Endometrial microvascular endothelial cells (primary cell): ENCODE measurements around the gene SUPT3H. TPM values are rescaled to one million over a fixed set of nuclear protein-coding genes. Genes with fewer than 3 reads are reported as not detected.
"Not testable (repeated sequence)": the region's sequence is repeated elsewhere in the genome, so short reads cannot be mapped to it uniquely, and the experiment has no call there.

Experiments used
- in situ Hi-C: cut with HindIII; loops from 2 replicates; pipeline ENCODE4 v1.10.0; 2017; ENCODE audit warnings: low sequenced_read_pairs, low pct_unique_long_range_greater_than_20kb; ENCODE audit errors: inconsistent ontology term
- total RNA-seq: library from RNA; depleted of rRNA; stranded (reverse); fragments of >200 nt; gene quantifications from one replicate; pipeline ENCODE4 v1.2.3, GENCODE V29; 2015; ENCODE audit errors: inconsistent ontology term

Gene SUPT3H
- total RNA-seq, 1 donor from 2014 or later, result 6.6 TPM

GRCh38 chr6:45350186-45350710, 27.5 kb downstream of the SUPT3H start:
- in situ Hi-C loops, result no loop called here

GRCh38 chr6:45344900-45345299, 32.8 kb downstream of the SUPT3H start:
- in situ Hi-C loops, result no loop called here

DNA sequence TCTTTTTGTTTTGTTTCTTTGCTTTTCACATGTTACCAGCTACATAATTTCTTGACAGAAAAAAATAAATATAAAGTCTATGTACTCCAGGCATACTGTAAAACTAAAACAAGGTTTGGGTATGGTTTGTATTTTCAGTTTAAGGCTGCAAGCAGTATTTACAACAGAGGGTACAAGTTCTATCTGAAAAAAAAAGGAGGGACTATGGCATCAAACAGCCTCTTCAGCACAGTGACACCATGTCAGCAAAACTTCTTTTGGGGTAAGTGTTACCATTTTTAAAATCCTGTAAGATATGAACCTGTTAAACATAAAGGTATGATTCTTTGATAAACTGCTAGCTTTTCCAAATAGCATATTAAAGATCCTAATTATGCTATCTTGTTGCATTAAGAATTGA, 49.2 kb downstream of the SUPT3H start:
- in situ Hi-C loops, result no loop called here

DNA sequence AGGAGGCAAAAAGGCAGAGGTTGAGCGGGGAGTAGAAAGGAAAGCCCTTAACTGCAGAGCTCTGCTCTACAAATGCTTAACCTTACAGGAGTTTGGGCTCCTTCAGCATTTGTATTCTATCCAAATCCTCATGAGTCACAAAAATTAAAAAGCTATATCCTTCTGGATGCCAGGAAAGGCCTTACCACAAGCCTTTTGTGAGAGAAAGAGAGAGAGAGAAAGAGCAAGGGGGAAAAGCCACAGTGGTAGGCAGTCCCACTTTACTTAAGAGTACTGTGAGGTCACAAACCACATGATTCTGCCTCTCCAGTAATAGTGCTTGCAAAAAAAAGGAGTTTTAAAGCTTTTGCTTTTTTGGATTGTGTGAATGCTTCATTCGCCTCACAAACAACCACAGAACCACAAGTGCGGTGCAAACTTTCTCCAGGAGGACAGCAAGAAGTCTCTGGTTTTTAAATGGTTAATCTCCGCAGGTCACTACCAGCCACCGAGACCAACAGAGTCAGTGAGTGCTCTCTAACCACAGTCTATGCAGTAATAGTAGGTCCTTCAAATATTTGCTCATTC, 49.7 kb downstream of the SUPT3H start, which contains the start of gene RUNX2:
Gene RUNX2 (plus strand): TSS at position 375 of the 567 bp plus-strand sequence. CDS start 397 bp downstream, outside the sequence.
- in situ Hi-C loops, result no loop called here

- in situ Hi-C loops, result no loop called here
Observed at GRCh38 chr6:45326698-45327417, 50.9 kb downstream of the SUPT3H start.

- in situ Hi-C loops, result no loop called here
Observed at GRCh38 chr6:45323656-45324224, 54.0 kb downstream of the SUPT3H start.

DNA sequence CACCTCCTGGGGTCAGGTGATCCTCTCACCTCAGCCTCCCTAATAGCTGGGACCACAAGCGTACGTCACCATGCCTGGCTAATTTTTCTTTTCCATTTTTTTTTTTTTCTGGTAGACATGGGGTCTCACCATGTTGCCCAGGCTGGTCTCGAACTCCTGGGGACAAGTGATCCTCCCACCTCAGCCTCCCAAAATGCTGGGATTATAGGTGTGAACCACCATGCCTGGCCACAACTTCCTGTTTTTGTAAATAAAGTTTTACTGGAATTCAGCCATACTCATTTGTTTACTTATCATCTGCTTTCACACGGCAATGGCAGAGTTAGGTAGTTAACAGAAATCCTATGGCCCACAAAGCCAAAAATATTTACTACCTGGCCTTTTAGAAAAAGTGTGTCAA, 57.4 kb downstream of the SUPT3H start:
- in situ Hi-C loops, result no loop called here

- in situ Hi-C loops, result no loop called here
Observed at GRCh38 chr6:45314146-45314545, 63.6 kb downstream of the SUPT3H start.

GRCh38 chr6:45310118-45310788, 67.5 kb downstream of the SUPT3H start:
- in situ Hi-C loops, result no loop called here

DNA sequence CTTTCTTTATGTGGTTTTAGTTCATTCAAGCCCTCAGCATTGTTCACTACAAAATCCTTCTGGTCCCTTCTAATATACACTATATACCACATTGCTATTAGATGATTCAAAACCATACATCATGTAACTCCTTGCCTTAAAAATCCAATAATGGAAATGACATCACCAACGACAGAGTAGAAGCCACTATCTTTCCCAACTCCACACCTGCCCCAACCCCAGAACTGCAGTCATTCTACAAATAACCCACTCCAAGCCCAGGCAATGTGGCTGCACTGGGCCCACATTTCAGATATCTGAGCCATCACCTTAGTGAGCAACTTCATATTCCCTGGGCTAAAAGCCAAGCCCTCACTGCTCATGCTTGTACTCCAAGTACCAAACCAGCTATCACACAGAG, 72.2 kb downstream of the SUPT3H start:
- in situ Hi-C loops, result no loop called here

- in situ Hi-C loops, result no loop called here
Observed at GRCh38 chr6:45302832-45303231, 74.9 kb downstream of the SUPT3H start.

DNA sequence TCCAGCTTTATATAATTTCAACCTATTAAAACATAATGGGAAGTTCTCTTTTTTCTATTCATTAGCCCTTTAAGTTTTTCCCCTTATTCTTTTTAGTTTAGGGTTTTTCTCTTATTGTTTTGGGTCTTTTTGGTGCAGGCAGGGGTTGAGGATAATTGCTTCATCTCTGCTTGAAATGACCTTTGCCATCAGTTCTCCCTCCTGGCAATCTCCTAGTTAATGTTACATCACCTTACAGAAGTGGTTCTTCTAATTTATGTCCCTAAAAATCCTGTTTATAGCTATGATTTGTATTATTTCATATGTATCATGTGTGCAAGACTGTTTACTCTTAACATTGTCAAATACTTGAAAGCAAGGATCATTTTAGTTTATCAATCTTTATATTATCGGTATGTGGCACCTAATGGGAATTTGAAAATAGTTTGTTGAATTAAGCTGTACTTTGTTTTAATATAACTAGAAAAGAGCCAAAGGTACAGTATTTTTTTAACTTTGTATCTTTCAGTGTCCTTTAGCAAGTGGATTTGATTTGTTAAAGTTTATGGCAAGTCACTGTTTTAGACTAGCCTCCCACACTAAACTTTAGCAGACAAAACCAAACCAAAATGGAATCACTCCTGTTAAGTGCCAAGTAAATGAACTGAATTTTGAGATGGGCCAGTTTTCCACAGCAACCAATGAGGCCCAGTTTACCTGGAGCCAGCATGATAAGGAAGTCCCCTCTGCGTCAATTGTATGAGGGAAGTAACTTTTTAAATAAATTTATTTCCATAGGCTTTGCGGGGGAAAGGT, 76.2 kb downstream of the SUPT3H start:
- in situ Hi-C loops, result no loop called here

- in situ Hi-C loops, result no loop called here
Observed at GRCh38 chr6:45300736-45301135, 77.0 kb downstream of the SUPT3H start.

GRCh38 chr6:45299096-45299581, 78.6 kb downstream of the SUPT3H start:
- in situ Hi-C loops, result no loop called here

DNA sequence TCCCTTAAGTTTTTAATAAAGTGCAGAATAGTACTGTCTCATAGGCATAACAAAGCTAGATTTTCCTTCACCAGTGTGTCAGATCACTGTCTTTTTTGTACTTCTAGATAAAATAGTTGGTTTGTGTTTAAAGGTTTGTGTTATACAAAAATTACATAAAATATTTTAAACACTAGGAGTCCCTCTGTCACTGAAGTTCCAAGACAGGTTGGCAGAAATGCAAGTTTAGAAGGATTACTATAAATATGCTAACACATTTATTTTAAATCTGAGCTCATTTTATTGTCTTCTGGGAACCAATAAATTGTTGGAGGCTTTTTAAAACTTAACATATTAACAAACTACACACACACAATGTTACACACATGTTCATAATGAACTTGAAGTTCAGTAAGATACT, 80.4 kb downstream of the SUPT3H start:
- in situ Hi-C loops, result no loop called here

DNA sequence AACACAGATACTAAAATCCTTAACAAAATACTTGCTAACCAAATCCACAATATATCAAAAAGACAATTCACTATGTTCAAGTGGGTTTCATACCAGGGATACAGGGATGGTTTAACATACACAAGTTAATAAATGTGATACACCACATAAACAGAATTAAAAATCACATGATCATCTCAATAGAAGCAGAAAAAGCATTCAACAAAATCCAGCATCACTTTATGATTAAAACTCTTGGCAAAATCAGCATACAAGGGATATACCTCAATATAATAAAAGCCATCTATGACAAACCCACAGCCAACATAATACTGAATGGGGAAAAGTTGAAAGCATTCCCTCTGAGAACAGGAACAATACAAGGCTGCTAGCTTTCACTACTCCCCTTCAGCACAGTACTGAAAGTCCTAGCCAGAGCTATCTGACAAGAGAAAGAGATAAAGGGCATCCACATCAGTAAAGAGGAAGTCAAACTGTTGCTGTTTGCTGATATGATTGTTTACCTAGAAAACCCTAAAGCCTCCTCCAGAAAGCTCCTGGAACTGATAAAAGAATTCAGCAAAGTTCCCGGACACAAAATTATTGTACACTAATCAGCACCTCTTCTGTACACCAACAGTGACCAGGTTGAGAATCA, 83.6 kb downstream of the SUPT3H start:
- in situ Hi-C loops, result not testable (repeated sequence)

DNA sequence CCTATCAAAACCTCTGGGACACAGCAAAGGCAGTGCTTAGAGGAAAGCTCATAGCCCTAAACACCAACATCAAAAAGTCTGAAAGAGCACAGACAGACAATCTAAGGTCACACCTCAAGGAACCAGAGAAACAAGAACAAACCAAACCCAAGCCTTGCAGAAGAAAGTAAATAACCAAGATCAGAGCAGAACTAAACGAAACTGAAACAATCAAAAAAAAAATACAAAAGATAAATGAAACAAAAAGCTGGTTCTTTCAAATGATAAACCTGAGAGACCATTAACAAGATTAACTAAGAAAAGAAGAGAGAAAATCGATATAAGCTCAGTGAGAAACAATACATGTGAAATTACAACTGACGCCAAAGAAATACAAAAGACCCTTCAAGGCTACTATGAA, 84.4 kb downstream of the SUPT3H start:
- in situ Hi-C loops, result no loop called here

GRCh38 chr6:45289751-45290514, 87.8 kb downstream of the SUPT3H start:
- in situ Hi-C loops, result no loop called here
